Neural crest cell (in vitro differentiated cells): ENCODE results near the gene KRTAP1-5. TPM values are rescaled to one million over a fixed set of nuclear protein-coding genes. Genes with fewer than 3 reads are reported as not detected.

Source experiments
- DNase-seq: peaks from one replicate; pipeline ENCODE4 v3.0.0; 2021; ENCODE audit warnings: low read depth, mixed read lengths, low spot score
- H3K27ac Mint-ChIP-seq: one replicate; pipeline ENCODE4 v1.8.0; 2021; ENCODE audit warnings: mild to moderate bottlenecking, mixed read lengths; ENCODE audit not compliant: unreplicated experiment
- H3K27me3 Mint-ChIP-seq: 2 replicates; pipeline ENCODE4 v1.8.0; 2021; ENCODE audit warnings: low read depth, mild to moderate bottlenecking, mixed read lengths
- H3K36me3 Mint-ChIP-seq: 2 replicates; pipeline ENCODE4 v1.8.0; 2021; ENCODE audit warnings: low read depth, mild to moderate bottlenecking, mixed read lengths
- H3K4me1 Mint-ChIP-seq: 2 replicates; pipeline ENCODE4 v1.8.0; 2021; ENCODE audit warnings: mixed read lengths
- H3K4me3 Mint-ChIP-seq: one replicate; pipeline ENCODE4 v1.8.0; 2021; ENCODE audit warnings: mild to moderate bottlenecking, mixed read lengths
- H3K9me3 Mint-ChIP-seq: 2 replicates; pipeline ENCODE4 v1.8.0; 2021; ENCODE audit warnings: mixed read lengths
- total RNA-seq: library from RNA; stranded (reverse); gene quantifications from 2 replicates; pipeline ENCODE4 v1.2.1, GENCODE V29; 2021
- TF ChIP-seq, protein P1 (sequence below): fragments of 200-600 bp; sonication (generic); conservative IDR thresholded peaks from 2 replicates; pipeline ENCODE4 v1.5.0; 2021; ENCODE audit warnings: antibody characterized with exemption, mild to moderate bottlenecking

The KRTAP1-5 gene
- total RNA-seq, 1 donor from 2014 or later: not detected

DNA sequence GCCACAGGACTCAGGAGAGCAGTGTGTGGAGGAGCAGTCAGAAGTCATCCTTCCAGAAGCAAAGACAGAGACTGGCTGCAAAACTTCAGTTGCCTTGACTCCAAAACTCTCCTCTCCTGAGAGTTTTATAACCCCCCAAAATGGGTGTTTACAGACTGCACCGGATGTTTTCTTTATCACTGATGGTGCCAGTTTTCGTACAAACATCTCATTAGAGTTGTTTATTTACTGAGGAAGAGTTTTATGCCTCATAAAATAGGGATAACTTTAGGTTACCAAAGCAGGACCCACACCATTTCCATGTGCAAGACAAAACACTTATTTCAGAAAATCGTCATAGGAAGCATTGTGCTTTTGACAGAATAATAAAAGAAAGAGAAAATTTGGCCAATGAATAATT is 42.8 kb downstream of the KRTAP1-5 start, which contains the start of gene KRT40:
Gene KRT40, minus strand, starts transcription at position 101 of the 400 bp plus-strand sequence. Its CDS starts 53 bp downstream, at position 48.
- Mint-ChIP-seq H3K4me1 (peaks cover 9% of the 10 kb centered on the region), H3K27ac (no peak within 1 kb of the TSS), H3K9me3 (no peaks in the 10 kb centered on the region), H3K4me3 (no peak within 1 kb of the TSS), H3K27me3 (peaks cover 11% of the 10 kb centered on the region), H3K36me3 (no peaks in the 10 kb centered on the region)
- DNase-seq: no peak
- TF ChIP-seq, protein P1, sequence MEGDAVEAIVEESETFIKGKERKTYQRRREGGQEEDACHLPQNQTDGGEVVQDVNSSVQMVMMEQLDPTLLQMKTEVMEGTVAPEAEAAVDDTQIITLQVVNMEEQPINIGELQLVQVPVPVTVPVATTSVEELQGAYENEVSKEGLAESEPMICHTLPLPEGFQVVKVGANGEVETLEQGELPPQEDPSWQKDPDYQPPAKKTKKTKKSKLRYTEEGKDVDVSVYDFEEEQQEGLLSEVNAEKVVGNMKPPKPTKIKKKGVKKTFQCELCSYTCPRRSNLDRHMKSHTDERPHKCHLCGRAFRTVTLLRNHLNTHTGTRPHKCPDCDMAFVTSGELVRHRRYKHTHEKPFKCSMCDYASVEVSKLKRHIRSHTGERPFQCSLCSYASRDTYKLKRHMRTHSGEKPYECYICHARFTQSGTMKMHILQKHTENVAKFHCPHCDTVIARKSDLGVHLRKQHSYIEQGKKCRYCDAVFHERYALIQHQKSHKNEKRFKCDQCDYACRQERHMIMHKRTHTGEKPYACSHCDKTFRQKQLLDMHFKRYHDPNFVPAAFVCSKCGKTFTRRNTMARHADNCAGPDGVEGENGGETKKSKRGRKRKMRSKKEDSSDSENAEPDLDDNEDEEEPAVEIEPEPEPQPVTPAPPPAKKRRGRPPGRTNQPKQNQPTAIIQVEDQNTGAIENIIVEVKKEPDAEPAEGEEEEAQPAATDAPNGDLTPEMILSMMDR: no peak

DNA sequence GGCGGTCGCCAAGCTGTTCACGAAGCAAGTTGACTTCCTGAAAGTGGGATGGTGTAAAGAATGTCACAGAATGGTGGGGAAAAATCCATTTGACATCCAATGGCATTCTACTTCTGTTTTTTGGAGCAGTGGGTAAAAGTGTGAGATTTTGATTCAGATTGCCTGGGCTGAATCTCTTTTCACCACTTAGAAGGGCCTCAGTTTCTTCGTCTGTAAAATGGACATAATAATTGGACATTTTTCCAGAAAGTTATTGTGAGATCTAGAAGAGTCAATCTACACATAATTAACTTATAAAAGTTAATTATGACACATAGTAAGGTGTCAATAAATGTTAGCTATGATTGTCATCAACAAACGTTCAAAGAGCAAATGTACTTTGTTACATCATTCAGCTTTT is 45.9 kb downstream of the KRTAP1-5 start:
- H3K27me3 Mint-ChIP-seq: peaks cover 8% of the 10 kb centered on the region
- H3K36me3 Mint-ChIP-seq: no peaks in the 10 kb centered on the region
- H3K9me3 Mint-ChIP-seq: no peaks in the 10 kb centered on the region
- H3K4me3 Mint-ChIP-seq: no peak overlapping the region
- H3K27ac Mint-ChIP-seq: no peak overlapping the region
- H3K4me1 Mint-ChIP-seq: peaks cover 9% of the 10 kb centered on the region
- TF ChIP-seq, protein P1: no peak
- DNase-seq: no peak

DNA sequence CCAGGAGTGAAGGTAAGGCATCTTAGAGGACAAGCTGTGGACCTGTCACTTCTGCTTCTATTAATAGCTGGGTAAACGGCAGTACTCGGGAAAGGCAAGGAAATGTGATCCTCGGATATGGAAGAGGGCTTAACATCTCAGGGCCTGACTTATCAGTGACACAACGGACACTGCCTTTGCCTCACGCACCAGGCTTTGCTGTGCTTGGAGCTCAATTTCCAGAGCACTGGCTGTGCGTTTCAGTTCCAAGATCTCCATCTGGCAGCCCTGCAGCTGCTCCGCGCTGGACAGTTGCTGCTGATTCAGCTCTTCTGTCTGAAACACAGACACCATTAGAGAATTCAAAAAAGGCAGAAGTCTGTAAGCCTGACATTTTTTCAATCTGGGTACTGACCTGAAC is 46.4 kb downstream of the KRTAP1-5 start:
- Mint-ChIP-seq H3K27me3 (peaks cover 9% of the 10 kb centered on the region), H3K4me1 (peaks cover 9% of the 10 kb centered on the region), H3K36me3 (no peaks in the 10 kb centered on the region), H3K4me3 (no peak overlapping the region), H3K9me3 (no peaks in the 10 kb centered on the region), H3K27ac (peak overlapping the region; percentile 6)
- TF ChIP-seq, protein P1: no peak
- no peak for DNase-seq

DNA sequence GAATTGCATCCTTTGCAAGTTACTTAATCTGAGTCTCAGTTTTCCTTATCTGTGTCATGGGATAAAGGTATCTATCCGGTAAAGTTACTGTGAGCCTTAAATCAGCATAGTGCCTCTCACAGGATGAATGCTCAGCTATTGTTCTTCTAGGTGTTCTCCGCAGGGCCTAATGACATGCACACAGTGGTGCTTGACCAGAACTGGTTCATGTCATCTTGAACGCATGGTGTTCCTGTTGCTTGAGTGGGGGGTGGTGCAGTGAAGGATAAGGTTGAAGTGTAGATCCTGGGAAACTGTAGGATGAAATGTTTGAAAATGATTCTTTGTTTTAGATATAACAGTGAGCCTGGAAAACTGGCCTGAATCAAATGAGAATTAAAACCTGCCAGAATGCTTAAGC is 46.9 kb downstream of the KRTAP1-5 start:
- Mint-ChIP-seq H3K27ac (no peak overlapping the region), H3K4me1 (peaks cover 9% of the 10 kb centered on the region), H3K4me3 (no peak overlapping the region), H3K27me3 (peaks cover 12% of the 10 kb centered on the region), H3K36me3 (no peaks in the 10 kb centered on the region), H3K9me3 (no peaks in the 10 kb centered on the region)
- TF ChIP-seq, protein P1: no peak
- no peak for DNase-seq

DNA sequence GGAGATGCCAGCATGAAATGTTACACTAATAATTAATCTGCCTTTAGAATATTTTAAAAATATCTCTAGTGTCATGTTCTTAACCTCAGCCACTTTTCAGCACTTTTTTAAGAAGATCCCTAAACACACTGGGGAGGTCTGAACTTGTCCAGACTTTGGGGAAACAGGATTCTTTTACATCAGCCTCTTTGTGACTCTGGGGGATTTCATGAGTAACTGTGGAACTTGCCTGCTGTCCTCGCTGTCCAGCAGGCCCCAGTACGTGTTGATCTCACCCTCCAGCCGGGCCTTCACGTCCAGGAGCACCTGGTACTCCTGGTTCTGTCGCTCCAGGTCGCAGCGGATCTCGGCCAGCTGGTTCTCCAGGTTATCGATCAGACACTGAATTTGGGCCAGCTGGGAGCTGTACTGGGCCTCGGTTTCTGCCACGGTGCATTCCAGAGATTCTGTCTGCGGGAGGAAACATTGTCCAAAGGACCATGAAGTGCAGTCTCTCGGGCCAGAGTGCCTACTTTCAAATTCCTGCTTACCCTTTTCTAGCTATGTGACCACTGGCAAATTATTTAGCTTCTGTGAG is 48.3 kb downstream of the KRTAP1-5 start:
- TF ChIP-seq, protein P1: no peak
- peaks cover 9% of the 10 kb centered on the region for H3K4me1 Mint-ChIP-seq
- H3K27me3 Mint-ChIP-seq: peaks cover 9% of the 10 kb centered on the region
- no peaks in the 10 kb centered on the region for H3K9me3 Mint-ChIP-seq
- no peaks in the 10 kb centered on the region for H3K36me3 Mint-ChIP-seq
- H3K4me3 Mint-ChIP-seq: no peak overlapping the region
- no peak for DNase-seq
- H3K27ac Mint-ChIP-seq: no peak overlapping the region

Other genes starting within 250 kb of the KRTAP1-5 start
- gene KRT27, start 244.7 kb downstream of the KRTAP1-5 start, total RNA-seq: not detected in 2 replicates
- gene KRT28, start 227.2 kb downstream of the KRTAP1-5 start, total RNA-seq: not detected in 2 replicates
- 33.2 and 39.1 TPM in 2 replicates for gene KRT10, start 204.6 kb downstream of the KRTAP1-5 start, total RNA-seq
- gene KRT12, start 160.0 kb downstream of the KRTAP1-5 start, total RNA-seq: not detected in 2 replicates
- gene KRT20, start 142.0 kb downstream of the KRTAP1-5 start, total RNA-seq: not detected in 2 replicates
- not detected in 2 replicates for gene KRT23, start 89.6 kb downstream of the KRTAP1-5 start, total RNA-seq
- gene KRT39, start 60.3 kb downstream of the KRTAP1-5 start, total RNA-seq: not detected in 2 replicates
- gene KRT40, start 42.9 kb downstream of the KRTAP1-5 start, total RNA-seq: not detected in 2 replicates
- not detected in 2 replicates for gene KRTAP3-3, start 33.0 kb downstream of the KRTAP1-5 start, total RNA-seq
- gene KRTAP3-2, start 27.3 kb downstream of the KRTAP1-5 start, total RNA-seq: not detected in 2 replicates
- gene KRTAP3-1, start 18.1 kb downstream of the KRTAP1-5 start, total RNA-seq: not detected in 2 replicates
- not detected in 2 replicates for gene KRTAP1-4, start 3.0 kb upstream of the KRTAP1-5 start, total RNA-seq
- gene KRTAP1-3, start 7.7 kb upstream of the KRTAP1-5 start, total RNA-seq: not detected in 2 replicates
- gene KRTAP1-1, start 14.2 kb upstream of the KRTAP1-5 start, total RNA-seq: not detected in 2 replicates
- gene KRTAP2-1, start 20.1 kb upstream of the KRTAP1-5 start, total RNA-seq: not detected in 2 replicates
- gene KRTAP2-2, start 28.0 kb upstream of the KRTAP1-5 start, total RNA-seq: not detected in 2 replicates
- gene KRTAP2-3, start 32.9 kb upstream of the KRTAP1-5 start, total RNA-seq: not detected in 2 replicates
- not detected in 2 replicates for gene KRTAP2-4, start 38.7 kb upstream of the KRTAP1-5 start, total RNA-seq
- gene KRTAP4-7, start 56.9 kb upstream of the KRTAP1-5 start, total RNA-seq: not detected in 2 replicates
- gene KRTAP4-8, start 70.9 kb upstream of the KRTAP1-5 start, total RNA-seq: not detected in 2 replicates
- not detected in 2 replicates for gene KRTAP4-16, start 75.0 kb upstream of the KRTAP1-5 start, total RNA-seq
- gene KRTAP4-9, start 78.2 kb upstream of the KRTAP1-5 start, total RNA-seq: not detected in 2 replicates
- gene KRTAP4-11, start 91.2 kb upstream of the KRTAP1-5 start, total RNA-seq: not detected in 2 replicates
- not detected in 2 replicates for gene KRTAP4-12, start 97.0 kb upstream of the KRTAP1-5 start, total RNA-seq
- not detected in 2 replicates for gene KRTAP4-6, start 113.3 kb upstream of the KRTAP1-5 start, total RNA-seq
- gene KRTAP4-5, start 122.6 kb upstream of the KRTAP1-5 start, total RNA-seq: not detected in 2 replicates
- gene KRTAP4-4, start 133.5 kb upstream of the KRTAP1-5 start, total RNA-seq: not detected in 2 replicates
- gene KRTAP4-3, start 141.0 kb upstream of the KRTAP1-5 start, total RNA-seq: not detected in 2 replicates
- gene KRTAP4-2, start 151.0 kb upstream of the KRTAP1-5 start, total RNA-seq: not detected in 2 replicates
- not detected in 2 replicates for gene KRTAP4-1, start 157.7 kb upstream of the KRTAP1-5 start, total RNA-seq
- not detected in 2 replicates for gene KRTAP9-1, start 162.7 kb upstream of the KRTAP1-5 start, total RNA-seq
- gene KRTAP9-2, start 199.4 kb upstream of the KRTAP1-5 start, total RNA-seq: not detected in 2 replicates
- not detected in 2 replicates for gene KRTAP9-3, start 205.2 kb upstream of the KRTAP1-5 start, total RNA-seq
- gene KRTAP9-8, start 210.8 kb upstream of the KRTAP1-5 start, total RNA-seq: not detected in 2 replicates
- gene KRTAP9-4, start 222.5 kb upstream of the KRTAP1-5 start, total RNA-seq: not detected in 2 replicates
- gene KRTAP9-9, start 228.2 kb upstream of the KRTAP1-5 start, total RNA-seq: not detected in 2 replicates
- not detected in 2 replicates for gene KRTAP9-6, start 238.2 kb upstream of the KRTAP1-5 start, total RNA-seq
- not detected in 2 replicates for gene KRTAP9-7, start 248.5 kb upstream of the KRTAP1-5 start, total RNA-seq